HG02943 (cell line): ENCODE measurements around the gene SOX6.
"Not testable (repeated sequence)": the region's sequence is repeated elsewhere in the genome, so short reads cannot be mapped to it uniquely, and the experiment has no call there.

Source experiments
- ATAC-seq: cut with Tn5 transposase; IDR thresholded peaks from one replicate; pipeline ENCODE4 v1.9.1; 2021; ENCODE audit warnings: mild to moderate bottlenecking, low read depth, moderate library complexity; ENCODE audit not compliant: unreplicated experiment

SOX6 gene

DNA sequence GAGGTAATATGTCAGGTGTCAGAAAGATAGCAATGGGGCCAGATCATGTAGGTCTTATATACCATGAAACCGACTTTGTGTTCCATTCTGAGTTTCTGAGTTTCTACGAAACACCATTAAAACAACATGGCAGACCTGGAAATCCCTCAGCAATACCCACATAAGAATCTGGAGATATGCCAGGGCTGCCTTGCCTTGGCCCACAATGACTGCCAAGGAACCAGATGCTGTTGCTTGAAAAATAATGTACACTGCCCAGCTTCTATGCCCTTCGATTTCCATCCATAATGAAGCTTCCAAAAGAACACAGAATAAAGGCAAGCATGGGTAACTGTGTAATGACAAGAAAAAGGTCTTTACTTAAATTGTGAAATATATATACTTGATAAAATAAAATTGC is 277.4 kb downstream of the SOX6 start:
- no peak for ATAC-seq

GRCh38 chr11:16070573-16070972 is 285.8 kb downstream of the SOX6 start:
- no peak for ATAC-seq

- ATAC-seq, result not testable (repeated sequence)
Observed at GRCh38 chr11:16067268-16067667, 289.1 kb downstream of the SOX6 start.

DNA sequence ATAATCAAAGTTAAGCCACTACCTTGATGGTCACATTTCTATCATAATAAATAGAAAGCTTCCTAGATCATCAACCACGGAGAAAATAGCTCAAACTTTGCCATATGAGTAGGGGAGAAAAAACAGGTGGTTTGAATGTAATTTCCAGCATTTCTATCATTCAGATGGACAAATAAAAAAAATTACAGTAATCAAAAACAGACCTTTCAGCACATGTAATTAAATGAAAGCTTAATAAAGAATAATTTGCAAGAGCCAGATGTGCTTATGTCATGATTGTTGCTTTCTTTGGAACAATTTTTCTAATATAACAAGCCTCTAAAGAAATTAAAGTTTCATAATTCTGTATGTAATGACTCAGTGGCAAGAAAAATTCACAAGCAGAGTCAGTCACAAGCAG is 297.0 kb downstream of the SOX6 start:
- ATAC-seq, result no peak

DNA sequence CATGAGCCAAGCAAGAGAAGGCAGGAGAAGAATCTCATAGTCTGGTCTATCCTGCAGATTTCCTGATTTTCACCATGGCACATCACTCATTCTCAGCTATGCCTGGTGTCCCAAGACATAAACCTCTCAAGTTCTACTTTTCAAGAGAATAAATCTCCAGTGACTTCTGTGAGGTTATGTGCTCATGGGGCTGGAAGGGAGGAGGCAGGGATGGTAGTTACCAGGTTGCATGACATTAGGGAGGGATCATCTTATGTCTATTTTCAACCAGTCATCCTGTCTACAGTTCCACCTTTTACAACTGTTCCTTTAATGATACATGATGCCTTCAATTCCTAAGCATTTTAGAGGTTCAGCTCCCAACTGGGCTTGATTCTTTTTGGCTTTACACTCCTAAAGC is 297.7 kb downstream of the SOX6 start:
- ATAC-seq, result no peak

DNA sequence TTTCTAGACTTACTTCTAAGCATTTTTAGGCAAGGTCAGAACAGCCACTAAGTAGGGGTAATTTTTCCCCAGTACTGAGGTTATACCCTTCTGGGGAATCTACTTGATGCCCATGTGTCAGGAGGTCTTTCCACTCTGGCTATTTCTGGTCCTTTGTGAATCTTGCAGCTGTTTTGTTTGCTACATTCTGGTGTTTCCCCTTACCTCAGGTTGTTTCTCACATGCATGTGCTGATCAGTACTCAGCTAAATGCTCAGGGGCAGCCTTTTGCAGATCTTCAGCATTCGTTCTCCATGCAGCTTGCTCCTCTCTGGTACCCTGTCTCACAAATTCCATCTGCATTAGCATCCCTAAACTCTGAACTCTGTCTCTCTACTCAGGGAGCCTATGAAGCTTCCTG is 303.6 kb downstream of the SOX6 start:
- ATAC-seq, result no peak

GRCh38 chr11:16049611-16050010 is 306.7 kb downstream of the SOX6 start:
- no peak for ATAC-seq

- ATAC-seq, result no peak
Observed at GRCh38 chr11:16047073-16047472, 309.3 kb downstream of the SOX6 start.

DNA sequence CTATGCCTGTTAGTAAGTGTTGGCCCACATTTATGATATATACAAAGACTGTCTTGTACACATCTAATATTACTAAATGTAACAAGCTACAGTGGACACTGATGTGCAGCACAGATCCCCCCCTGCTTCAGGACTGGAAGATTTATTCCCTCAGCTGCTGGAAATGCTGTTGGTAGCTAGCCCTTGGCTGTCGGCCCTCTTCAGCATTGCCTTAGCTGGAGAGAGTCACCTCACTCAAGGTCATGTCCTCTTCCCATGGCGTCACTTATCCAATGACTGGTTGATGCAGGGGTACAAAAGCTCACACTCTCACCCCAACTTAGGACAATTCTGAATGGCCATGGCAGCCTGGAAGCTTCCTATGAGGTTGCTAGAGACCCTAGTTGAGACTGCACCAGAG is 312.7 kb downstream of the SOX6 start:
- ATAC-seq, result no peak

DNA sequence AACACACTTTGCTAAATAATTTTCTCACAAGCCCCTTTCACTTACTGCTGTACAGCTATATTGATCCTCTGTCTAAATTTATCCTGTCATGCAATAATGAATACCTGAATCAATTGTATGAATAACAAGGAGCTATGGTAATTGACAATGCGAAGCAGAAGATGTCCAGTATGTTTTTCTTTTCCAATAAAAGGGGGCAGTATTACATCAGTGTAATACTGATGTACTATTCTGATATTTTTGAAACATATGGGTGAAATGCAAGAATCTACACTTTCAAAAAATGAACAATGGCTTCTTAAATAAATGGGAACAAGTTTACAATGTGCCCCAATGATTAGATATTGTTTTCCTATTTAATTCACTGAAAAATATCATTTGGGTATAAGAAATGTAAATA is 315.1 kb downstream of the SOX6 start:
- no peak for ATAC-seq

DNA sequence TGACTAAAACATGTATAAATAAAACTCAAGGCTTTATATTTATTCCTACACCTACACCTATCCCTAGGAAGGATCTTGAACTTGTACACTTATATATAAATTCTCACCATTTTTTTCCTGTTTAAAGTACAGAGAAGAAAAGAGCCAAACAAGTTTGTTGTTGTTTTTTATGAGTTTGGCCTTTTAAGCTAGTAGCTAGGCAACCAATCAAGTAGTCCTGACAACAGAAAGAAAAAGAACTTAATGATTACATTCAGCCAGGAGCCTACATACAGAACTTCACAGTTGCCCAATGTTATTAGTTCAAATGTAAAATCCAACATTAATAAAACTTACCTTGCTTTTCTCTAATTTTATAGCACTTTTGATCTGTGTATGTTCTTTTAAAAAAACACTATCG is 316.2 kb downstream of the SOX6 start:
- ATAC-seq, result no peak

- no peak for ATAC-seq
Observed at GRCh38 chr11:16037179-16037578, 319.2 kb downstream of the SOX6 start.

DNA sequence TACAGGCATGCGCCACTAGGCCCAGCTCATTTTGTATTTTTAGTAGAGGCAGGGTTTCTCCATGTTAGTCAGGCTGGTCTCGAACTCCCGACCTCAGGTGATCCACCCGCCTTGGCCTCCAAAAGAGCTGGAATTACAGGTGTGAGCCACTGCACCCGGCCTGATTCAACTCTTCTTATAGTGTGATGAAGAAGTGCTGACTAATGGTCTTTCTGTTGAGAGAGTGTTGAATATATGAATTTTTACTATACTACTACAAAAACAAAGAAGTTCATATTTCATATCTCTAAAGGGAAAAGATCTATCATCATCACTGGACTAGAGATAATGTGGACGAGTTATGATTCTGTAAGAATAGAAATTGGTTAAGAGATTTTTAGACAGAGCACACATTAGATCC is 320.1 kb downstream of the SOX6 start:
- no peak for ATAC-seq

DNA sequence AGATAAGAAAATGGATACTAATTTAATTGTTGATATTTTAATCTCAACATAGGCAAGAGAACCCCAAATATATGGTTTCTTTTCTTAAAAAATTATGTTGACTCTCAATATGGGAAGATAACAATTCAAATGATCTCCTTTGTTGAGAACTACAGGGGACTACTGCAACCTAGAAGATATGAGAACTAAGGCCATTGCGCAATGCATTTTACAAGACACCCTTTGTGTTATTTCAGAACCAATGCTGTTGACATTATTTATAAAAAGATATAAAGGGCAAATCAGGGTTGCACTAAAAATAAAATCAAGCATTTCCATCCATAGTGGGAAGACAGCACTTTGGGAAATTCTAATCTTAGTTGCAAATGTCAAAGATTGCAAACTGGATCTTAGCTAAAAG is 322.3 kb downstream of the SOX6 start:
- ATAC-seq, result no peak

GRCh38 chr11:16032974-16033373 is 323.4 kb downstream of the SOX6 start:
- no peak for ATAC-seq

DNA sequence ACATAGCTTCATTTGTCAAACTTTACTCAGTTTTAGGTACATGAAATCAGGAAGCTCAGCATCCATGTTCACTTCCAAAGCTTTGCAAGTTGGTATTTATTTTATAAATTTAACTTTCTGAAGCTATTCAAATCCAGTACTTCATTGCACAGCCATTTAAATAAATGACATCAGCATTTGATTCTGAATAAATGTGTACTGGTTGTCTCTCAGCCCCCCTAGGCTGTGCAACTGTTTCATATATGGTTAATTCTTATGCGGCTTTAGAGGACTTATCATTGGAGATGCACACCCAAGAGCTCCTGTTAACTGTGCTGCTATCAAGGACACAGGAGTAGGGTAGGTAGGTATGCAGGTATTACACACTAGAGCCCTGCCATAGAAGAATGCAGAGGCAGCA is 325.1 kb downstream of the SOX6 start:
- ATAC-seq, result no peak

DNA sequence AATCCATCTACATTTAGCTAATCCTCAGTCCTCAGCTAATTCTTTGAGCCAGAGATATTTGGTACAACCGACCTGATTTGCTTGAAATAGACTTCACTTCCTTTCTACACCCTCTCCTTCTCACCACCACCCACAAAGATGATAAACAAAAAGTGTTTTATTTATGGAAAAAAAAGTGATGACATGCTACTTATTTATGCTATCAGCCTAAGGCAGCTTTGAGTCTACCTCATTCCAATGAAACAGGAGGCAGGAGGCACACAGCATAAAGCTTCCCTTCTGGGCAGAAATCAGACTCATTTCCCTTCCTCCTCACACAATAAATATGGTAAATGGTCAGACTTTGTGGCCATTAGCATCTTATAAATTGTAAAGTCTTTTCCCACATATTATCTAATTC is 325.7 kb downstream of the SOX6 start:
- ATAC-seq, result no peak

DNA sequence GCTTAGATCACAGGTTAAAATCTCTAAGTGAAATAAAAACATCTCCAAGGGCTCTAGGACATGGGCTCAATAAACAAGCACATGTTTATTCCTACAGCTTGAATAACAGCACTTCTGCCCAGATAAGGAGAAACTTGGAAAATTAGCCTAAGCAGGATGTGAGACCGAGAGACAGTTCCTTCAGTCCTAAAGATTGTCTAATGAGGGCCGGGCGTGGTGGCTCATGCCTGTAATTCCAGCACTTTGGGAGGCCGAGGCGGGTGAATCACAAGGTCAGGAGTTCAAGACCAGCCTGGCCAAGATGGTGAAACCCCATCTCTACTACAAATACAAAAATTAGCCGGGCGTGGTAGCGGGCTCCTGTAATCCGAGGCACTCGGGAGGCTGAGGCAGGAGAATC is 327.2 kb downstream of the SOX6 start:
- ATAC-seq, result not testable (repeated sequence)

- no peak for ATAC-seq
Observed at GRCh38 chr11:16028419-16028818, 327.9 kb downstream of the SOX6 start.

GRCh38 chr11:16027621-16028020 is 328.7 kb downstream of the SOX6 start:
- no peak for ATAC-seq

DNA sequence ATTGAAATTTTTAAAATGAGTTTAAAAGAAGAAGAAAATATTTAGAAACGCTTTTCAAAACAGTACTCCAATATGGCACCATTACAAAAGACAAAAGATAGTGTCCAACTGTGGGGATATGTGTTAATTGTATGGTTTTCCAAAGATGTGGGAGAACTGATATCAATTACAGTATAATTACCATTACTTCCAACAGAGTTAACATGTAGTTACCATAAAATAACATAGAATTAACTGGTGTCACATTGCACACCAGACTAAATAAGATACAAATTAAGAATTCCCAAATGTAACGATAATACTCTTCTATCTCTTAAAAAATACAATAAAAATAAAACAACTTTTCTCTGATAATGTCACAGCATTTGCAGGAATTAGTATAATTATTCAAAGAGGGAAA is 329.5 kb downstream of the SOX6 start:
- no peak for ATAC-seq

DNA sequence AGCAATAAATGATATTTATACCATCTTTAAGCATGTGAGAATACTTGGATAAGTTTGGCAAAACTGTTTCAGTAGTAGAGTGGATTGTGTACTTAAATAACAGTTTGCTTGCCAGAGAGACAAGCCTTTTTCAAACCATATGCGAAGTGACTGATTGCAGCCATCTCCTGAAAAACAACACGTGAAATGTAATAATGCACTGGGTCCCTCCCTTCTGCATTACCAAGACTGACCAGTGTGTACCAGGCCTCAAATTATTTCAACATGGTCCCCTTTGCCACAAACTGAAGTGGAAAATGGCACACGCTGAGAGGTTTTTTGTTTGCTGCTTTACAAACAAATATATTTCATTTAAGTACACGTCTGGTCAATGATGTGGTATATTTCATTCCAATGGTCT is 337.4 kb downstream of the SOX6 start:
- ATAC-seq, result no peak

DNA sequence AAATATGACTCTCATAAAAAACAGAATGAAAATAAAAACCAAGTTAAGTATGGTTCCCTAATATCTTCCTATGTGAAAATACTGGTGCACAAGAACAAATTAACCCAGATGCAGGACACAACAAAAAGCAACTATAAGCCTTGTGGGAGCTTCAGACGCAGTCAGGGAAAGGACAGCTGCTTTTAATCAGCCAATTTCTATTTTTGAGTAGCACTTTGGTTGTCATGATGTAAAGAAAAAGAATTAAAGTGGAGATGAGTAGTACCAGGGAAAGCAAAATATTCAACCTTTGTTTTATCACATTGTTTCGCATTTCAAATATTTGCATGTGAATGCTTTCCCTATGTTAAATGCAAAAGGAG is 339.9 kb downstream of the SOX6 start:
- no peak for ATAC-seq
